Amniotic epithelial cell (primary cell): ENCODE results near the gene TMX2.
"Not testable (repeated sequence)": the region's sequence is repeated elsewhere in the genome, so short reads cannot be mapped to it uniquely, and the experiment has no call there.

Experiments used
- DNase-seq: peaks from one replicate; pipeline ENCODE4 v3.0.0-alpha.2; 2010; ENCODE audit warnings: low read depth

Gene TMX2

GRCh38 chr11:57712256-57713150 is at the start of gene TMX2:
Gene TMX2 (plus strand): TSS chr11:57712593. CDS start chr11:57712619, 26 bp downstream.
- peak; percentile 100 for DNase-seq

GRCh38 chr11:57662893-57663292 is 49.5 kb upstream of the TMX2 start:
- DNase-seq = no peak

- no peak for DNase-seq
These were observed 48.4 kb upstream of the TMX2 start for GRCh38 chr11:57663975-57664374.

GRCh38 chr11:57667117-57667735 is 45.2 kb upstream of the TMX2 start:
- peak; percentile 99 for DNase-seq

- peak; percentile 99 for DNase-seq
These were observed 44.5 kb upstream of the TMX2 start, which contains the start of gene ZDHHC5 for GRCh38 chr11:57667736-57668433. Gene ZDHHC5 (plus strand): TSS chr11:57668114. CDS start chr11:57673091, 4,977 bp downstream.

- DNase-seq = no peak
These were observed 44.0 kb upstream of the TMX2 start for GRCh38 chr11:57668434-57668782.

GRCh38 chr11:57674251-57674650 is 38.1 kb upstream of the TMX2 start:
- peak; percentile 17 for DNase-seq

- no peak for DNase-seq
These were observed 37.0 kb upstream of the TMX2 start for GRCh38 chr11:57675176-57675941.

- no peak for DNase-seq
These were observed 33.0 kb upstream of the TMX2 start for GRCh38 chr11:57679396-57679795.

GRCh38 chr11:57680552-57680874 is 31.9 kb upstream of the TMX2 start:
- DNase-seq = peak; percentile 15

GRCh38 chr11:57681168-57681567 is 31.2 kb upstream of the TMX2 start:
- no peak for DNase-seq

- not testable (repeated sequence) for DNase-seq
These were observed 21.9 kb upstream of the TMX2 start for GRCh38 chr11:57690474-57690873.

GRCh38 chr11:57698843-57699365 is 13.5 kb upstream of the TMX2 start:
- DNase-seq = no peak

GRCh38 chr11:57699813-57700212 is 12.6 kb upstream of the TMX2 start:
- no peak for DNase-seq

GRCh38 chr11:57700425-57700824 is 12.0 kb upstream of the TMX2 start:
- DNase-seq = no peak

GRCh38 chr11:57703341-57703740 is 9.1 kb upstream of the TMX2 start:
- no peak for DNase-seq

- DNase-seq = no peak
These were observed 7.5 kb upstream of the TMX2 start for GRCh38 chr11:57704932-57705331.

GRCh38 chr11:57705432-57705831 is 7.0 kb upstream of the TMX2 start:
- DNase-seq = peak; percentile 6

GRCh38 chr11:57709802-57710367 is 2.5 kb upstream of the TMX2 start:
- no peak for DNase-seq

- DNase-seq = peak; percentile 78
These were observed 758 bp upstream of the TMX2 start, which contains the start of gene MED19 for GRCh38 chr11:57711414-57712255. Gene MED19 (minus strand): TSS chr11:57712215. CDS start chr11:57712179, 36 bp downstream.
